Measurements from ENCODE around the gene PANX3.

- no peak for TF ChIP-seq POLR2A (IDR thresholded peaks at IDR 0.05; ENCODE audit: low read depth, low read length)
- no peak for TF ChIP-seq NFYB (IDR thresholded peaks at IDR 0.05; ENCODE audit: insufficient read depth, low read depth, low read length)
- no peak for TF ChIP-seq MAX (IDR thresholded peaks at IDR 0.05; ENCODE audit: low read depth, low read length)
- no peak for TF ChIP-seq ATF3 (IDR thresholded peaks at IDR 0.05; ENCODE audit: borderline replicate concordance, extremely low read depth, low read depth, low read length)
- no peak for TF ChIP-seq SIN3A (IDR thresholded peaks at IDR 0.05; ENCODE audit: low read depth, low read length)
- no peak for TF ChIP-seq MXI1 (IDR thresholded peaks at IDR 0.05; ENCODE audit: low read depth, low read length)
- no peak for TF ChIP-seq CTCF (IDR thresholded peaks at IDR 0.05 in 2 of 3, conservative IDR thresholded peaks at IDR 0.05 in 1 of 3; ENCODE audit: control insufficient read depth in 2 of 3, extremely low read depth in 1 of 3, insufficient read depth in 1 of 3, low read depth in 3 of 3, low read length in 3 of 3)
- no peak for TF ChIP-seq MYC (IDR thresholded peaks at IDR 0.05; ENCODE audit: insufficient read depth, insufficient read length, insufficient replicate concordance, low read length, severe bottlenecking)
- no peak for TF ChIP-seq SP1 (IDR thresholded peaks at IDR 0.05; ENCODE audit: low read depth, low read length)
- TF ChIP-seq ELK1 (IDR thresholded peaks at IDR 0.05; ENCODE audit: low read depth, low read length) = no peak
- no peak for TF ChIP-seq NFIC (IDR thresholded peaks at IDR 0.05; ENCODE audit: low read depth, low read length)
- no peak for TF ChIP-seq STAT1 (conservative IDR thresholded peaks at IDR 0.05)
- TF ChIP-seq PRDM15 (CRISPR knock-in tag; IDR thresholded peaks at IDR 0.05) = no peak
These were observed 16.3 kb downstream of the PANX3 start for GRCh38 chr11:124627546-124627945.

Measured in GM12878 (cell line).